ENCODE results near the gene PCCA. TPM values are rescaled to one million over a fixed set of nuclear protein-coding genes. Genes with fewer than 3 reads are reported as not detected.

Gene PCCA
- total RNA-seq, 2 donors from 2014 or later: 19.6 to 38.6 TPM

- H3K4me3 ChIP-seq: no peak overlapping the region
- TF ChIP-seq, protein P1, sequence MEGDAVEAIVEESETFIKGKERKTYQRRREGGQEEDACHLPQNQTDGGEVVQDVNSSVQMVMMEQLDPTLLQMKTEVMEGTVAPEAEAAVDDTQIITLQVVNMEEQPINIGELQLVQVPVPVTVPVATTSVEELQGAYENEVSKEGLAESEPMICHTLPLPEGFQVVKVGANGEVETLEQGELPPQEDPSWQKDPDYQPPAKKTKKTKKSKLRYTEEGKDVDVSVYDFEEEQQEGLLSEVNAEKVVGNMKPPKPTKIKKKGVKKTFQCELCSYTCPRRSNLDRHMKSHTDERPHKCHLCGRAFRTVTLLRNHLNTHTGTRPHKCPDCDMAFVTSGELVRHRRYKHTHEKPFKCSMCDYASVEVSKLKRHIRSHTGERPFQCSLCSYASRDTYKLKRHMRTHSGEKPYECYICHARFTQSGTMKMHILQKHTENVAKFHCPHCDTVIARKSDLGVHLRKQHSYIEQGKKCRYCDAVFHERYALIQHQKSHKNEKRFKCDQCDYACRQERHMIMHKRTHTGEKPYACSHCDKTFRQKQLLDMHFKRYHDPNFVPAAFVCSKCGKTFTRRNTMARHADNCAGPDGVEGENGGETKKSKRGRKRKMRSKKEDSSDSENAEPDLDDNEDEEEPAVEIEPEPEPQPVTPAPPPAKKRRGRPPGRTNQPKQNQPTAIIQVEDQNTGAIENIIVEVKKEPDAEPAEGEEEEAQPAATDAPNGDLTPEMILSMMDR (IDR thresholded peaks at IDR 0.05): no peak
- no peaks in the 10 kb centered on the region for H3K27me3 ChIP-seq
- H3K27ac ChIP-seq: no peak overlapping the region
- no peak for DNase-seq (ENCODE audit: low spot score)
- no peaks in the 10 kb centered on the region for H3K36me3 ChIP-seq
- H3K9me3 ChIP-seq: no peaks in the 10 kb centered on the region
- peaks cover 0 to 28% of the 10 kb centered on the region in 2 donors for H3K4me1 ChIP-seq
These were observed 423.5 kb downstream of the PCCA start for GRCh38 chr13:100512422-100512821.

DNA sequence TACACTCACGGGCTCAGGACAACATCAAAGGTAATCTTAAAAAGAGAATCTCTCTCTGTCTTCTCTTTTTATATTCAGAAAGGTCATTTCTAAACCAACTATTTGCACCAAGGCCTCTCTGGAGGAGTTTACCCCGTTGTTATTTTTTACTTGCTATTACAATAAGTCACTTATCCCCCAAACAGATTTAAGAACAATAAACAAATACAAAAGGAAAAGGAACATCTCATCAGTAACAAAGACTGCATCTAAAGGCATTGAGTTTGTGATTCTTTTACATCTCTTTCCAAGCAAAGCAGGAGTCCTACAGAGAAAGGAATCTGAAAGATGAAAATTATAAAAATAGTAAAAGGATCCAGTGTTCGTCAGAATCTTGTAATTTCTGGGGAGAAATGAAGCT, 424.3 kb downstream of the PCCA start:
- Histone ChIP-seq H3K4me1 (peaks cover 0 to 28% of the 10 kb centered on the region in 2 donors), H3K27ac (no peak overlapping the region), H3K27me3 (no peaks in the 10 kb centered on the region), H3K36me3 (no peaks in the 10 kb centered on the region), H3K4me3 (no peak overlapping the region), H3K9me3 (no peaks in the 10 kb centered on the region)
- TF ChIP-seq, protein P1 (IDR thresholded peaks at IDR 0.05): no peak
- no peak for DNase-seq (ENCODE audit: low spot score)

GRCh38 chr13:100513987-100514670, 425.2 kb downstream of the PCCA start:
- TF ChIP-seq, protein P1 (IDR thresholded peaks at IDR 0.05): no peak
- Histone ChIP-seq H3K27me3 (no peaks in the 10 kb centered on the region), H3K9me3 (no peaks in the 10 kb centered on the region), H3K4me3 (no peak overlapping the region), H3K36me3 (no peaks in the 10 kb centered on the region), H3K27ac (no peak overlapping the region), H3K4me1 (peaks cover 0 to 28% of the 10 kb centered on the region in 2 donors)
- DNase-seq (ENCODE audit: low spot score): no peak

DNA sequence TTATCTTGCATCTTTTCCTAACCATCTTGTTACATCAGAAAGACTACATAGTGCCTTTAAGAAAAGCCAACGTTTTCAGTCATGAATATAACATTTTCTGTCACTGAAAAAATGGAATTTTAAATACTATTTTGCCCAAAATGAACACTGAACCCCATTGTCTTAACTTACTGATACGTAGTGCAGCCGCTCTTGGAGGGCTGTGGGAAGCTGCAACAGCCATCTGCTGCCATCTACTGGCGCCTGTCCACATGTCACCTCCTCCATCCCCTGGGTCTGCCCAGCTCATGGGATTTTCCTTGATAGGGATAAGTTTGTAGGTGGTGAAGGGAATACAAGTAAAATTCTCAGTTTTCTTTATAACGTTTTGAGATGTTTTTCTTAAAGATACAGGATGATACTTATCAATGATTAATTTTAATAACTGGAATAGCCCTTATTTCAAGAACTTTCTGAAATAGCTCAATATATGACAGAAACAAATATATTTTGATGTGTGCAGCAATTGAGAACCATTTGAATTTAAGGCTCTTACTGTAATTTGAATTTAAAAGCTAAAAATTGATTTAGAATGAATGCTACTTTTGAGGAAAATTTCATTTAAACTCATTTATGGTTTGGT, 426.0 kb downstream of the PCCA start:
- Histone ChIP-seq H3K36me3 (no peaks in the 10 kb centered on the region), H3K4me3 (no peak overlapping the region), H3K9me3 (no peaks in the 10 kb centered on the region), H3K4me1 (peaks cover 0 to 28% of the 10 kb centered on the region in 2 donors), H3K27ac (no peak overlapping the region), H3K27me3 (no peaks in the 10 kb centered on the region)
- no peak for DNase-seq (ENCODE audit: low spot score)
- TF ChIP-seq, protein P1 (IDR thresholded peaks at IDR 0.05): peak; percentile 79 to 90

- TF ChIP-seq, protein P1 (IDR thresholded peaks at IDR 0.05): no peak
These were observed 426.5 kb downstream of the PCCA start for GRCh38 chr13:100515410-100515800.

More at GRCh38 chr13:100515410-100515800, 426.5 kb downstream of the PCCA start:
- H3K4me3 ChIP-seq: no peak overlapping the region
- H3K27me3 ChIP-seq: no peaks in the 10 kb centered on the region
- DNase-seq (ENCODE audit: low spot score): peak; percentile 30
- peaks cover 0 to 23% of the 10 kb centered on the region in 2 donors for H3K4me1 ChIP-seq
- H3K9me3 ChIP-seq: no peaks in the 10 kb centered on the region
- H3K27ac ChIP-seq: no peak overlapping the region
- H3K36me3 ChIP-seq: no peaks in the 10 kb centered on the region
